Measurements from ENCODE around the gene ATP9A.
"Not testable (repeated sequence)": the region's sequence is repeated elsewhere in the genome, so short reads cannot be mapped to it uniquely, and the experiment has no call there.

The ATP9A gene

GRCh38 chr20:51767867-51768758, at the start of gene ATP9A:
TSS of gene ATP9A (minus strand) at chr20:51768390. CDS start at chr20:51768369, 21 bp downstream.
- no peak for DNase-seq

GRCh38 chr20:51816856-51817255, 48.7 kb upstream of the ATP9A start:
- not testable (repeated sequence) for DNase-seq

- no peak for DNase-seq
Observed at GRCh38 chr20:51815383-51816076, 47.3 kb upstream of the ATP9A start.

- no peak for DNase-seq
Observed at GRCh38 chr20:51812861-51813260, 44.7 kb upstream of the ATP9A start.

- no peak for DNase-seq
Observed at GRCh38 chr20:51811514-51812128, 43.4 kb upstream of the ATP9A start.

- DNase-seq, result no peak
Observed at GRCh38 chr20:51811042-51811355, 42.8 kb upstream of the ATP9A start.

GRCh38 chr20:51810155-51811041, 42.2 kb upstream of the ATP9A start:
- no peak for DNase-seq

- no peak for DNase-seq
Observed at GRCh38 chr20:51807720-51808250, 39.6 kb upstream of the ATP9A start.

GRCh38 chr20:51804754-51805153, 36.6 kb upstream of the ATP9A start:
- DNase-seq, result no peak

- DNase-seq, result no peak
Observed at GRCh38 chr20:51803148-51803854, 35.1 kb upstream of the ATP9A start.

GRCh38 chr20:51802170-51802751, 34.1 kb upstream of the ATP9A start, which contains the start of gene SALL4:
TSS of gene SALL4 (minus strand) at chr20:51802521. CDS start at chr20:51802408, 113 bp downstream.
- DNase-seq, result no peak

- DNase-seq, result no peak
Observed at GRCh38 chr20:51801823-51802123, 33.6 kb upstream of the ATP9A start.

- DNase-seq, result no peak
Observed at GRCh38 chr20:51801122-51801822, 33.1 kb upstream of the ATP9A start.

- no peak for DNase-seq
Observed at GRCh38 chr20:51800872-51801121, 32.6 kb upstream of the ATP9A start.

GRCh38 chr20:51800060-51800871, 32.1 kb upstream of the ATP9A start:
- peak; percentile 69 for DNase-seq

- DNase-seq, result no peak
Observed at GRCh38 chr20:51799401-51799860, 31.2 kb upstream of the ATP9A start.

GRCh38 chr20:51797357-51798025, 29.3 kb upstream of the ATP9A start:
- DNase-seq, result no peak

GRCh38 chr20:51796340-51796739, 28.1 kb upstream of the ATP9A start:
- no peak for DNase-seq

- no peak for DNase-seq
Observed at GRCh38 chr20:51792960-51793359, 24.8 kb upstream of the ATP9A start.

- DNase-seq, result no peak
Observed at GRCh38 chr20:51791626-51792025, 23.4 kb upstream of the ATP9A start.
